Endodermal cell (in vitro differentiated cells): Measurements from ENCODE around the gene CLIC3. TPM values are rescaled to one million over a fixed set of nuclear protein-coding genes. Genes with fewer than 3 reads are reported as not detected.

ENCODE experiments used
- DNase-seq: peaks from one replicate; pipeline ENCODE4 v3.0.0-alpha.2; 2017
- H3K27ac ChIP-seq: 2 replicates; pipeline ENCODE4 v1.5.1; 2013; ENCODE audit warnings: mild to moderate bottlenecking, low read depth, low read length, moderate library complexity
- H3K27me3 ChIP-seq: 2 replicates; pipeline ENCODE4 v1.6.1; 2013; ENCODE audit warnings: mild to moderate bottlenecking, low read length, moderate library complexity; ENCODE audit not compliant: insufficient read depth, control insufficient read depth, poor library complexity, severe bottlenecking
- H3K36me3 ChIP-seq: 2 replicates; pipeline ENCODE4 v1.7.0; 2013; ENCODE audit warnings: mild to moderate bottlenecking, low read length, moderate library complexity; ENCODE audit not compliant: control insufficient read depth, insufficient read depth
- H3K4me1 ChIP-seq: one replicate; pipeline ENCODE4 v1.7.0; 2013; ENCODE audit warnings: low read length; ENCODE audit not compliant: control insufficient read depth, insufficient read depth
- H3K4me3 ChIP-seq: 2 replicates; pipeline ENCODE4 v1.5.1; 2013; ENCODE audit warnings: mild to moderate bottlenecking, low read length, moderate library complexity
- H3K9ac ChIP-seq: 2 replicates; pipeline ENCODE4 v1.6.1; 2013; ENCODE audit warnings: mild to moderate bottlenecking, low read length, moderate library complexity; ENCODE audit not compliant: poor library complexity, severe bottlenecking; ENCODE audit errors: extremely low read depth
- H3K9me3 ChIP-seq: 2 replicates; pipeline ENCODE4 v1.6.1; 2013; ENCODE audit warnings: mild to moderate bottlenecking, low read length, moderate library complexity; ENCODE audit not compliant: control insufficient read depth
- H3K27ac Mint-ChIP-seq: 2 replicates; pipeline ENCODE4 v1.8.0; 2020; ENCODE audit warnings: mixed read lengths
- H3K27me3 Mint-ChIP-seq: 2 replicates; pipeline ENCODE4 v1.8.0; 2021; ENCODE audit warnings: mild to moderate bottlenecking, mixed read lengths; ENCODE audit not compliant: insufficient read depth
- H3K36me3 Mint-ChIP-seq: 2 replicates; pipeline ENCODE4 v1.8.0; 2020; ENCODE audit warnings: low read depth, mixed read lengths
- H3K4me1 Mint-ChIP-seq: 2 replicates; pipeline ENCODE4 v1.8.0; 2020; ENCODE audit warnings: mixed read lengths
- H3K4me3 Mint-ChIP-seq: 2 replicates; pipeline ENCODE4 v1.8.0; 2020; ENCODE audit warnings: mild to moderate bottlenecking, moderate library complexity, mixed read lengths
- H3K9me3 Mint-ChIP-seq: 2 replicates; pipeline ENCODE4 v1.8.0; 2020; ENCODE audit warnings: mild to moderate bottlenecking, mixed read lengths
- WGBS, 2 experiments: methylation state at CpG; one replicate each; pipeline versions ENCODE4 v1.1.5 to v1.1.7; 2013; ENCODE audit warnings: missing lambda C conversion rate in 2 of 2, mixed read lengths in 1 of 2; ENCODE audit not compliant: insufficient coverage in 1 of 2, insufficient read length in 1 of 2; 5-methylcytosine and 5-hydroxymethylcytosine counted together
- total RNA-seq, 2 donors: library from RNA; stranded (reverse); fragmentation: NEBNext Ultra II Directional in 1 of 2; extraction: Animal tissue kit (Norgen Biotek cat#: 25700) in 1 of 2; gene quantifications; 2 replicates in 1 of 2; 3 replicates in 1 of 2; pipeline ENCODE4 v1.2.1, GENCODE V29; 2021
- TF ChIP-seq, protein P1 (sequence below): fragments of 200-600 bp; sonication (generic); conservative IDR thresholded peaks from 2 replicates; pipeline ENCODE4 v1.5.0; 2021; ENCODE audit warnings: antibody characterized with exemption, mild to moderate bottlenecking

CLIC3 gene
- total RNA-seq, 2 donors from 2014 or later, result 0.46 TPM; not detected in 1

- Histone ChIP-seq H3K9ac (no peak overlapping the region), H3K27me3 (no peaks in the 10 kb centered on the region), H3K9me3 (no peaks in the 10 kb centered on the region), H3K36me3 (no peaks in the 10 kb centered on the region), H3K4me1 (no peaks in the 10 kb centered on the region), H3K27ac (no peak overlapping the region), H3K4me3 (no peak overlapping the region)
- Mint-ChIP-seq H3K9me3 (peaks cover 19% of the 10 kb centered on the region), H3K36me3 (no peaks in the 10 kb centered on the region), H3K27ac (no peak overlapping the region), H3K4me1 (no peaks in the 10 kb centered on the region), H3K4me3 (no peak overlapping the region), H3K27me3 (peaks cover 9% of the 10 kb centered on the region)
- no peak for DNase-seq
- 91 to 96% methylated on average over 14 to 20 of the region's 20 CpGs for WGBS, 2 experiments
- TF ChIP-seq, protein P1, sequence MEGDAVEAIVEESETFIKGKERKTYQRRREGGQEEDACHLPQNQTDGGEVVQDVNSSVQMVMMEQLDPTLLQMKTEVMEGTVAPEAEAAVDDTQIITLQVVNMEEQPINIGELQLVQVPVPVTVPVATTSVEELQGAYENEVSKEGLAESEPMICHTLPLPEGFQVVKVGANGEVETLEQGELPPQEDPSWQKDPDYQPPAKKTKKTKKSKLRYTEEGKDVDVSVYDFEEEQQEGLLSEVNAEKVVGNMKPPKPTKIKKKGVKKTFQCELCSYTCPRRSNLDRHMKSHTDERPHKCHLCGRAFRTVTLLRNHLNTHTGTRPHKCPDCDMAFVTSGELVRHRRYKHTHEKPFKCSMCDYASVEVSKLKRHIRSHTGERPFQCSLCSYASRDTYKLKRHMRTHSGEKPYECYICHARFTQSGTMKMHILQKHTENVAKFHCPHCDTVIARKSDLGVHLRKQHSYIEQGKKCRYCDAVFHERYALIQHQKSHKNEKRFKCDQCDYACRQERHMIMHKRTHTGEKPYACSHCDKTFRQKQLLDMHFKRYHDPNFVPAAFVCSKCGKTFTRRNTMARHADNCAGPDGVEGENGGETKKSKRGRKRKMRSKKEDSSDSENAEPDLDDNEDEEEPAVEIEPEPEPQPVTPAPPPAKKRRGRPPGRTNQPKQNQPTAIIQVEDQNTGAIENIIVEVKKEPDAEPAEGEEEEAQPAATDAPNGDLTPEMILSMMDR, result no peak
Observed at GRCh38 chr9:137001857-137002645, 5.7 kb upstream of the CLIC3 start.

DNA sequence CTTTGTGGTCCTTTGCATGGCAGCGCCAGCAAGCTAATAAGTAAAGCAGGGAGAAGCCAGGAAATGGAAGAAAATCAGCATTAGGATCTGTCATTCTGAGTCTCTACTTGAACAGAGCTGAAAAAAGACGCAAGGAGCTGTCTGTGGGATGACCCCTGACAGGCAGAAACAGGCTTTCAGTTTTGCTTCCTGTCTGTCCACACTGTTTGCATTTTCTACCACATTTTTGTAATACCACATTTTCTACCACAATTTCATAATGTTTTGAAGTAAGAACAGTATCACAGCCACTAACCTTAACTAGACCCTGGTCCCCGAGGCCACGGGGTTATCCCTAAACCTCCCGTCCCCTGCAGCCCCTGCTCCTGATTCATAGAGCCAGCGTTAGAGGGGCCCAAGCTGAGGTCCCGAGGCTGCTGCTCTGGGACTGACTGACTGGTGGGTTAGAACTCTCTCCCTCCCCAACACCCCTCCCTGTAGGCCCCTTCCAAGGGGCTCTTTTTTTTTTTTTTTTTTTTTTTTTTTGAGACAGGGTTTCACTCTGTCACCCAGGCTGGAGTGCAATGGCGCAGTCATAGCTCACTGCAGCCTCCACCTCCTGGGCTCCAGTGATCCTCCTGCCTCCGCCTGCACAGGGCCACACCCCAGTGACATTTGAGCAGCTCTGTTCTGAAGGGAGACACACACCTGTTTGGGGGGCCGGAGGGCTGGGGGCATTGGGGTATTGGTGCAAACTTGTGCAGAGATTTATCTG, 4.0 kb upstream of the CLIC3 start:
- H3K4me3 ChIP-seq, result no peak overlapping the region
- peaks cover 9% of the 10 kb centered on the region for H3K27me3 Mint-ChIP-seq
- no peak overlapping the region for H3K27ac ChIP-seq
- TF ChIP-seq, protein P1, result no peak
- H3K9me3 ChIP-seq, result no peaks in the 10 kb centered on the region
- H3K9ac ChIP-seq, result no peak overlapping the region
- no peaks in the 10 kb centered on the region for H3K27me3 ChIP-seq
- peaks cover 4% of the 10 kb centered on the region for H3K4me1 ChIP-seq
- H3K36me3 ChIP-seq, result no peaks in the 10 kb centered on the region
- H3K9me3 Mint-ChIP-seq, result peaks cover 11% of the 10 kb centered on the region
- WGBS, 2 experiments, result 83 to 90% methylated on average over 3 to 10 of the region's 10 CpGs
- H3K4me3 Mint-ChIP-seq, result no peak overlapping the region
- H3K27ac Mint-ChIP-seq, result no peak overlapping the region
- no peaks in the 10 kb centered on the region for H3K36me3 Mint-ChIP-seq
- DNase-seq, result no peak
- H3K4me1 Mint-ChIP-seq, result no peaks in the 10 kb centered on the region

- no peak overlapping the region for H3K27ac Mint-ChIP-seq
Observed at GRCh38 chr9:136997830-136998234, 1.5 kb upstream of the CLIC3 start.

More at GRCh38 chr9:136997830-136998234, 1.5 kb upstream of the CLIC3 start:
- Mint-ChIP-seq H3K27me3 (peaks cover 5% of the 10 kb centered on the region), H3K9me3 (no peaks in the 10 kb centered on the region), H3K4me3 (no peak overlapping the region), H3K36me3 (peaks cover 4% of the 10 kb centered on the region), H3K4me1 (no peaks in the 10 kb centered on the region)
- no peak for DNase-seq
- H3K27ac ChIP-seq, result no peak overlapping the region
- H3K9me3 ChIP-seq, result no peaks in the 10 kb centered on the region
- H3K36me3 ChIP-seq, result peaks cover 9% of the 10 kb centered on the region
- no peak overlapping the region for H3K4me3 ChIP-seq
- TF ChIP-seq, protein P1, result no peak
- peaks cover 4% of the 10 kb centered on the region for H3K4me1 ChIP-seq
- WGBS, 2 experiments, result 93 to 94% methylated on average over 13 to 18 of the region's 18 CpGs
- no peak overlapping the region for H3K9ac ChIP-seq
- H3K27me3 ChIP-seq, result no peaks in the 10 kb centered on the region
